Measurements from ENCODE around the gene PPP2R3B.

Gene PPP2R3B

GRCh38 chrX:370963-371745, 15.6 kb downstream of the PPP2R3B start:
- DNase-seq (ENCODE audit: low read depth, low spot score), result no peak

- DNase-seq (ENCODE audit: low read depth, low spot score), result no peak
Observed at GRCh38 chrX:370244-370962, 16.3 kb downstream of the PPP2R3B start.

GRCh38 chrX:369563-370101, 17.1 kb downstream of the PPP2R3B start:
- DNase-seq (ENCODE audit: low read depth, low spot score), result no peak

- DNase-seq (ENCODE audit: low read depth, low spot score), result peak; percentile 29
Observed at GRCh38 chrX:368811-369562, 17.7 kb downstream of the PPP2R3B start.

- DNase-seq (ENCODE audit: low read depth, low spot score), result no peak
Observed at GRCh38 chrX:367866-368265, 18.8 kb downstream of the PPP2R3B start.

GRCh38 chrX:367349-367748, 19.4 kb downstream of the PPP2R3B start:
- no peak for DNase-seq (ENCODE audit: low read depth, low spot score)

GRCh38 chrX:363621-364375, 22.9 kb downstream of the PPP2R3B start:
- no peak for DNase-seq (ENCODE audit: low read depth, low spot score)

- no peak for DNase-seq (ENCODE audit: low read depth, low spot score)
Observed at GRCh38 chrX:362937-363620, 23.6 kb downstream of the PPP2R3B start.

GRCh38 chrX:362351-362750, 24.4 kb downstream of the PPP2R3B start:
- no peak for DNase-seq (ENCODE audit: low read depth, low spot score)

GRCh38 chrX:361231-362145, 25.2 kb downstream of the PPP2R3B start:
- no peak for DNase-seq (ENCODE audit: low read depth, low spot score)

GRCh38 chrX:360496-361150, 26.1 kb downstream of the PPP2R3B start:
- no peak for DNase-seq (ENCODE audit: low read depth, low spot score)

GRCh38 chrX:358651-359143, 28.0 kb downstream of the PPP2R3B start:
- no peak for DNase-seq (ENCODE audit: low read depth, low spot score)

GRCh38 chrX:357693-358471, 28.8 kb downstream of the PPP2R3B start:
- peak; percentile 28 for DNase-seq (ENCODE audit: low read depth, low spot score)

- no peak for DNase-seq (ENCODE audit: low read depth, low spot score)
Observed at GRCh38 chrX:357035-357692, 29.5 kb downstream of the PPP2R3B start.

GRCh38 chrX:356385-357034, 30.2 kb downstream of the PPP2R3B start:
- DNase-seq (ENCODE audit: low read depth, low spot score), result no peak

GRCh38 chrX:355329-356050, 31.2 kb downstream of the PPP2R3B start:
- DNase-seq (ENCODE audit: low read depth, low spot score), result no peak

Data from astrocyte of the hippocampus (primary cell).